HCT116 (cell line): ENCODE results near the gene DKK3. TPM values are rescaled to one million over a fixed set of nuclear protein-coding genes. Genes with fewer than 3 reads are reported as not detected.

Experiments used
- ATAC-seq: fragments of 200-7000 bp; cut with Tn5 transposase; 2 replicates; pipeline ENCODE4 v1.9.1; 2020; ENCODE audit warnings: mild to moderate bottlenecking, moderate library complexity
- BruUV-seq: library from RNA; stranded (reverse); fragments of 400-500 nt; replicated peaks from 2 replicates; lab custom pipeline; 2021; lab: Mats Ljungman, UMichigan
- CTCF ChIA-PET: fragments of 300-600 bp; sonication (Branson Sonifier 250); formaldehyde crosslinking; loops from one replicate; lab custom pipeline; 2021; ENCODE audit warnings: antibody characterized with exemption; lab: Charles Lee
- POLR2A ChIA-PET: fragments of 300-600, 350-600 bp; sonication (Branson Sonifier 250); formaldehyde crosslinking; loops from one replicate; lab custom pipeline; 2021; ENCODE audit warnings: antibody characterized with exemption; lab: Charles Lee
- RAD21 ChIA-PET, 2 experiments: fragments of 300-600 bp; sonication (Branson Sonifier 250); formaldehyde crosslinking; loops; one replicate each; lab custom pipeline; 2023; ENCODE audit warnings: low total read pairs in 2 of 2; ENCODE audit not compliant: uncharacterized antibody in 2 of 2, unreplicated experiment in 2 of 2, low non-redundant PET in 1 of 2; lab: Charles Lee
- DNase-seq: peaks from one replicate; pipeline ENCODE4 v3.0.0-alpha.2; 2010; ENCODE audit warnings: low read depth, low spot score
- H2AFZ ChIP-seq: fragments of 200-600 bp; shearing (Covaris generic), sonication (generic); 2 replicates; pipeline ENCODE4 v1.6.1; 2017; ENCODE audit warnings: low read depth, mixed run types, mixed read lengths, antibody characterized with exemption, low read length; ENCODE audit not compliant: poor library complexity, severe bottlenecking
- H3K27ac ChIP-seq: 2 replicates; pipeline ENCODE4 v1.5.1; 2012; ENCODE audit warnings: low read depth, low read length
- H3K27me3 ChIP-seq: fragments of 200-600 bp; sonication (generic); 2 replicates; pipeline ENCODE4 v1.6.1; 2016; ENCODE audit warnings: mixed run types, low read length, mixed read lengths; ENCODE audit not compliant: insufficient read depth
- H3K36me3 ChIP-seq, 2 experiments: fragments of 200-500 bp in 1 of 2; fragments of 200-600 bp in 1 of 2; sonication (Bioruptor generic) in 1 of 2; sonication (generic) in 1 of 2; 2 replicates each; pipeline versions ENCODE4 v1.5.1 to v1.6.1; 2014 to 2016; ENCODE audit warnings: low read length in 2 of 2, inconsistent platforms in 1 of 2, mixed read lengths in 1 of 2, mixed run types in 1 of 2; ENCODE audit not compliant: insufficient read depth in 2 of 2, control insufficient read depth in 1 of 2
- H3K4me1 ChIP-seq, 2 experiments: fragments of 200-600 bp in 1 of 2; sonication (generic) in 1 of 2; 2 replicates each; pipeline versions ENCODE4 v1.5.1 to v1.6.1; 2012 to 2017; ENCODE audit warnings: low read length in 2 of 2, inconsistent platforms in 1 of 2, mild to moderate bottlenecking in 1 of 2, mixed read lengths in 1 of 2, mixed run types in 1 of 2, moderate library complexity in 1 of 2; ENCODE audit not compliant: insufficient read depth in 2 of 2, control insufficient read depth in 1 of 2
- H3K4me2 ChIP-seq: fragments of 200-600 bp; sonication (generic); 2 replicates; pipeline ENCODE4 v1.6.1; 2017; ENCODE audit warnings: mixed run types, low read length, mixed read lengths
- H3K4me3 ChIP-seq, 2 experiments: fragments of 200-600 bp in 1 of 2; sonication (generic) in 1 of 2; replicated peaks in 1 of 2; 2 replicates each; pipeline ENCODE4 v1.5.1; 2011 to 2016; ENCODE audit warnings: low read length in 2 of 2, control low read depth in 1 of 2, low read depth in 1 of 2, mild to moderate bottlenecking in 1 of 2, mixed read lengths in 1 of 2, mixed run types in 1 of 2
- H3K79me2 ChIP-seq: fragments of 200-600 bp; sonication (generic); 2 replicates; pipeline ENCODE4 v1.6.1; 2017; ENCODE audit warnings: mild to moderate bottlenecking, mixed run types, low read length, moderate library complexity, mixed read lengths; ENCODE audit not compliant: insufficient read depth
- H3K9ac ChIP-seq: fragments of 200-600 bp; sonication (generic); 2 replicates; pipeline ENCODE4 v1.6.1; 2016; ENCODE audit warnings: low read length, mixed read lengths
- H3K9me2 ChIP-seq: fragments of 200-600 bp; sonication (generic), shearing (Covaris generic); 2 replicates; pipeline ENCODE4 v1.6.1; 2017; ENCODE audit warnings: mixed run types, mild to moderate bottlenecking, moderate library complexity; ENCODE audit not compliant: insufficient read depth
- H3K9me3 ChIP-seq, 2 experiments: fragments of 200-500 bp in 1 of 2; fragments of 200-600 bp in 1 of 2; sonication (Bioruptor generic) in 1 of 2; sonication (generic) in 1 of 2; 2 replicates each; pipeline ENCODE4 v1.6.1; 2014 to 2017; ENCODE audit warnings: low read length in 2 of 2, mixed read lengths in 2 of 2, inconsistent platforms in 1 of 2, low read depth in 1 of 2, mild to moderate bottlenecking in 1 of 2, mixed run types in 1 of 2, moderate library complexity in 1 of 2; ENCODE audit not compliant: control insufficient read depth in 1 of 2, insufficient read depth in 1 of 2
- H4K20me1 ChIP-seq: fragments of 200-600 bp; sonication (generic), shearing (Covaris generic); 2 replicates; pipeline ENCODE4 v1.6.1; 2017; ENCODE audit warnings: mixed run types, mild to moderate bottlenecking, moderate library complexity; ENCODE audit not compliant: insufficient read depth
- ATF3 ChIP-seq: IDR thresholded peaks from 2 replicates; pipeline ENCODE4 v1.6.1; 2012
- CBX3 ChIP-seq: IDR thresholded peaks from 2 replicates; pipeline ENCODE4 v1.6.1; 2012; ENCODE audit warnings: low read depth
- CTCF ChIP-seq, 3 experiments: fragments of 200-600 bp in 1 of 3; sonication (generic) in 1 of 3; IDR thresholded peaks in 2 of 3; conservative IDR thresholded peaks in 1 of 3; 2 replicates each; pipeline ENCODE4 v1.5.1; 2012 to 2017; ENCODE audit warnings: low read depth in 2 of 3, low read length in 2 of 3, antibody characterized with exemption in 1 of 3, borderline replicate concordance in 1 of 3, control low read depth in 1 of 3, mild to moderate bottlenecking in 1 of 3, mixed read lengths in 1 of 3, mixed run types in 1 of 3, moderate library complexity in 1 of 3; ENCODE audit not compliant: insufficient read depth in 1 of 3
- EGR1 ChIP-seq: IDR thresholded peaks from 2 replicates; pipeline ENCODE4 v1.6.1; 2012; ENCODE audit warnings: low read depth
- ELF1 ChIP-seq: IDR thresholded peaks from 2 replicates; pipeline ENCODE4 v1.6.1; 2012; ENCODE audit warnings: low read depth, borderline replicate concordance
- EZH2 ChIP-seq: fragments of 200-600 bp; sonication (generic); IDR thresholded peaks from 2 replicates; pipeline ENCODE4 v1.6.1; 2017; ENCODE audit warnings: antibody characterized with exemption, mixed run types
- JUND ChIP-seq: IDR thresholded peaks from 2 replicates; pipeline ENCODE4 v1.6.1; 2012
- MAX ChIP-seq: IDR thresholded peaks from 2 replicates; pipeline ENCODE4 v1.6.1; 2012
- POLR2A ChIP-seq: IDR thresholded peaks from 2 replicates; pipeline ENCODE4 v1.7.0; 2011; ENCODE audit warnings: borderline replicate concordance; ENCODE audit not compliant: insufficient read depth, insufficient read length; ENCODE audit errors: extremely low read depth
- POLR2AphosphoS5 ChIP-seq: IDR thresholded peaks from 2 replicates; pipeline ENCODE4 v1.6.1; 2011; ENCODE audit warnings: mild to moderate bottlenecking, low read depth, low read length, moderate library complexity
- SIN3A ChIP-seq: IDR thresholded peaks from 2 replicates; pipeline ENCODE4 v1.6.1; 2012; ENCODE audit warnings: low read depth
- SRF ChIP-seq: IDR thresholded peaks from 2 replicates; pipeline ENCODE4 v1.6.1; 2012; ENCODE audit warnings: low read depth
- YY1 ChIP-seq: IDR thresholded peaks from 2 replicates; pipeline ENCODE4 v1.6.1; 2011; ENCODE audit warnings: low read length, low read depth, moderate library complexity, mild to moderate bottlenecking; ENCODE audit not compliant: insufficient replicate concordance; ENCODE audit errors: extremely low read depth
- ZBTB33 ChIP-seq: IDR thresholded peaks from 2 replicates; pipeline ENCODE4 v1.6.1; 2011; ENCODE audit warnings: mild to moderate bottlenecking, low read length, moderate library complexity; ENCODE audit not compliant: insufficient replicate concordance; ENCODE audit errors: extremely low read depth
- ZNF274 ChIP-seq: fragments of 200-500 bp; sonication (Bioruptor generic); IDR thresholded peaks from 2 replicates; pipeline ENCODE4 v1.6.1; 2014; ENCODE audit warnings: mild to moderate bottlenecking, low read depth, low read length, inconsistent platforms
- intact Hi-C: fragments of 100-400 bp; cut with micrococcal nuclease; formaldehyde crosslinking; loops from 2 replicates; pipeline ENCODE4 v1.10.0; 2022
- total RNA-seq: library from RNA; stranded (reverse); gene quantifications from one replicate; pipeline ENCODE4 v1.2.1, GENCODE V29; 2021; ENCODE audit not compliant: unreplicated experiment

DKK3 gene
- total RNA-seq, 1 experiment from 2014 or later, result 0.49 TPM

GRCh38 chr11:12017243-12017678 is 8.8 kb upstream of the DKK3 start:
- Histone ChIP-seq H3K9me3 (no peaks in the 10 kb centered on the region), H3K27me3 (no peaks in the 10 kb centered on the region), H2AFZ (no peak overlapping the region), H3K36me3 (no peaks in the 10 kb centered on the region), H3K27ac (no peak overlapping the region), H3K4me3 (no peak overlapping the region), H4K20me1 (no peaks in the 10 kb centered on the region), H3K79me2 (no peaks in the 10 kb centered on the region), H3K4me1 (no peaks in the 10 kb centered on the region), H3K9ac (no peak overlapping the region), H3K4me2 (no peak overlapping the region), H3K9me2 (no peaks in the 10 kb centered on the region)
- TF ChIP-seq ATF3 (no peak), CBX3 (no peak), EGR1 (no peak), ZNF274 (no peak), JUND (no peak), ZBTB33 (no peak), ELF1 (no peak), SRF (no peak), SIN3A (no peak), EZH2 (no peak), MAX (no peak), POLR2AphosphoS5 (no peak), POLR2A (no peak), CTCF (IDR thresholded peaks at IDR 0.05 in 2 of 3, conservative IDR thresholded peaks at IDR 0.05 in 1 of 3; ENCODE audit: borderline replicate concordance in 1 of 3, insufficient read depth in 1 of 3, low read depth in 2 of 3, low read length in 2 of 3) (no peak), YY1 (no peak)
- no peak for DNase-seq
- CTCF ChIA-PET, result no interaction called here
- RAD21 ChIA-PET, result no interaction called here
- ATAC-seq, result no peak
- BruUV-seq, result no TSS peak
- intact Hi-C loops, result no loop called here
- POLR2A ChIA-PET, result no interaction called here
